Esophagus muscularis mucosa (tissue), 3 donors: ENCODE results near the gene TTLL3.

Experiments
- POLR2A ChIP-seq: fragments of 450-650 bp; IDR thresholded peaks from one replicate; pipeline ENCODE4 v1.6.1; 2017; ENCODE audit warnings: antibody characterized with exemption, moderate library complexity, mild to moderate bottlenecking, low read depth
- TF ChIP-seq, protein P1 (sequence below), 3 experiments: fragments of 200-600 bp in 2 of 3; fragments of 450-650 bp in 1 of 3; sonication (generic) in 2 of 3; IDR thresholded peaks; one replicate each; pipeline ENCODE4 v1.5.1; 2017 to 2019; ENCODE audit warnings: antibody characterized with exemption in 3 of 3, mild to moderate bottlenecking in 2 of 3, moderate library complexity in 1 of 3

- TF ChIP-seq, protein P1, sequence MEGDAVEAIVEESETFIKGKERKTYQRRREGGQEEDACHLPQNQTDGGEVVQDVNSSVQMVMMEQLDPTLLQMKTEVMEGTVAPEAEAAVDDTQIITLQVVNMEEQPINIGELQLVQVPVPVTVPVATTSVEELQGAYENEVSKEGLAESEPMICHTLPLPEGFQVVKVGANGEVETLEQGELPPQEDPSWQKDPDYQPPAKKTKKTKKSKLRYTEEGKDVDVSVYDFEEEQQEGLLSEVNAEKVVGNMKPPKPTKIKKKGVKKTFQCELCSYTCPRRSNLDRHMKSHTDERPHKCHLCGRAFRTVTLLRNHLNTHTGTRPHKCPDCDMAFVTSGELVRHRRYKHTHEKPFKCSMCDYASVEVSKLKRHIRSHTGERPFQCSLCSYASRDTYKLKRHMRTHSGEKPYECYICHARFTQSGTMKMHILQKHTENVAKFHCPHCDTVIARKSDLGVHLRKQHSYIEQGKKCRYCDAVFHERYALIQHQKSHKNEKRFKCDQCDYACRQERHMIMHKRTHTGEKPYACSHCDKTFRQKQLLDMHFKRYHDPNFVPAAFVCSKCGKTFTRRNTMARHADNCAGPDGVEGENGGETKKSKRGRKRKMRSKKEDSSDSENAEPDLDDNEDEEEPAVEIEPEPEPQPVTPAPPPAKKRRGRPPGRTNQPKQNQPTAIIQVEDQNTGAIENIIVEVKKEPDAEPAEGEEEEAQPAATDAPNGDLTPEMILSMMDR (IDR thresholded peaks at IDR 0.05) = no peak
- no peak for TF ChIP-seq POLR2A
Measured at GRCh38 chr3:9779075-9779593, 30.9 kb upstream of the TTLL3 start.
